Measurements from ENCODE around the gene MGMT.
A peak's percentile ranks its signal among the peaks of the same experiment; 100 is the strongest.

Gene MGMT

GRCh38 chr10:129744134-129745111 lies 277.4 kb downstream of the MGMT start:
- DNase-seq: no peak

- no peak for DNase-seq
Observed at GRCh38 chr10:129745186-129745750, 278.2 kb downstream of the MGMT start.

- DNase-seq: peak; percentile 32
Observed at GRCh38 chr10:129754211-129755050, 287.4 kb downstream of the MGMT start.

GRCh38 chr10:129755158-129755591 lies 288.1 kb downstream of the MGMT start:
- DNase-seq: no peak

GRCh38 chr10:129755621-129756020 lies 288.6 kb downstream of the MGMT start:
- DNase-seq: no peak

GRCh38 chr10:129756912-129757901 lies 290.2 kb downstream of the MGMT start:
- peak; percentile 4 for DNase-seq

GRCh38 chr10:129758207-129759021 lies 291.4 kb downstream of the MGMT start:
- DNase-seq: no peak

GRCh38 chr10:129759214-129760002 lies 292.4 kb downstream of the MGMT start:
- DNase-seq: no peak

- DNase-seq: no peak
Observed at GRCh38 chr10:129760003-129760315, 292.9 kb downstream of the MGMT start.

GRCh38 chr10:129760416-129760815 lies 293.4 kb downstream of the MGMT start:
- no peak for DNase-seq

GRCh38 chr10:129761197-129761972 lies 294.3 kb downstream of the MGMT start:
- no peak for DNase-seq

- DNase-seq: no peak
Observed at GRCh38 chr10:129761981-129762956, 295.2 kb downstream of the MGMT start.

- DNase-seq: no peak
Observed at GRCh38 chr10:129764011-129764900, 297.2 kb downstream of the MGMT start.

GRCh38 chr10:129764901-129765663 lies 298.0 kb downstream of the MGMT start:
- no peak for DNase-seq

GRCh38 chr10:129765664-129766550 lies 298.9 kb downstream of the MGMT start:
- DNase-seq: no peak
